Spleen (tissue), 13 donors: ENCODE measurements around the gene TMEM229B. TPM values are rescaled to one million over a fixed set of nuclear protein-coding genes. Genes with fewer than 3 reads are reported as not detected.

Source experiments
- DNase-seq: peaks from one replicate; pipeline ENCODE4 v3.0.0-alpha.2; 2020
- H3K27ac ChIP-seq, 8 donors: fragments of 200-600 bp; sonication (generic) in 7 of 8; 1 replicate in 4 of 8; 2 replicates in 4 of 8; pipeline versions ENCODE4 v1.5.0 to v1.8.0; 2016 to 2021; ENCODE audit warnings: inconsistent platforms in 4 of 8, mild to moderate bottlenecking in 4 of 8, moderate library complexity in 1 of 8
- H3K27me3 ChIP-seq, 7 donors: fragments of 200-600 bp; sonication (generic) in 6 of 7; replicated peaks in 1 of 7; 1 replicate in 4 of 7; 2 replicates in 3 of 7; pipeline versions ENCODE4 v1.5.0 to v1.8.0; 2016 to 2021; ENCODE audit warnings: inconsistent platforms in 3 of 7, mild to moderate bottlenecking in 1 of 7
- H3K36me3 ChIP-seq, 6 donors: fragments of 200-600 bp; sonication (generic) in 5 of 6; 1 replicate in 4 of 6; 2 replicates in 2 of 6; pipeline versions ENCODE4 v1.5.0 to v1.8.0; 2016 to 2021; ENCODE audit warnings: inconsistent platforms in 2 of 6
- H3K4me1 ChIP-seq, 6 donors: fragments of 200-600 bp; sonication (generic) in 5 of 6; 1 replicate in 3 of 6; 2 replicates in 3 of 6; pipeline versions ENCODE4 v1.5.0 to v1.8.0; 2016 to 2021; ENCODE audit warnings: inconsistent platforms in 3 of 6
- H3K4me3 ChIP-seq, 8 donors: fragments of 200-600 bp; sonication (generic) in 7 of 8; 1 replicate in 4 of 8; 2 replicates in 4 of 8; pipeline versions ENCODE4 v1.5.0 to v1.8.0; 2016 to 2021; ENCODE audit warnings: inconsistent platforms in 4 of 8, mild to moderate bottlenecking in 4 of 8, moderate library complexity in 2 of 8
- H3K9me3 ChIP-seq, 8 donors: fragments of 200-600 bp; sonication (generic) in 7 of 8; 1 replicate in 4 of 8; 2 replicates in 4 of 8; pipeline versions ENCODE4 v1.5.0 to v1.8.0; 2016 to 2021; ENCODE audit warnings: inconsistent platforms in 4 of 8
- POLR2A ChIP-seq, 3 donors: fragments of 450-650 bp; IDR thresholded peaks; one replicate each; pipeline ENCODE4 v1.5.1; 2017; ENCODE audit warnings: antibody characterized with exemption in 3 of 3, mild to moderate bottlenecking in 1 of 3
- POLR2AphosphoS5 ChIP-seq, 3 donors: sonication (generic); formaldehyde crosslinking; IDR thresholded peaks; one replicate each; pipeline ENCODE4 v1.5.1; 2017; ENCODE audit warnings: antibody characterized with exemption in 3 of 3
- WGBS, 5 donors: extraction: QIAGEN DNeasy Blood & Tissue Kit in 3 of 5; methylation state at CpG; one replicate each; pipeline versions ENCODE4 v1.1.5 to v1.1.7; 2013 to 2018; 5-methylcytosine and 5-hydroxymethylcytosine counted together
- intact Hi-C: fragments of 100-400 bp; cut with DNase I; formaldehyde crosslinking; loops from one replicate; pipeline ENCODE4 v1.15.0; 2023; ENCODE audit warnings: low total_unique reads
- long read RNA-seq, 2 donors: transcript quantifications; one replicate each; lab custom pipeline, GENCODE V29; 2026
- polyA plus RNA-seq, 3 donors: library from polyadenylated mRNA; stranded (reverse); fragments of 200-250 nt; gene quantifications; one replicate each; pipeline ENCODE4 v1.2.1, GENCODE V29; 2013
- total RNA-seq, 7 donors: library from RNA; depleted of rRNA in 3 of 7; stranded (reverse); fragments of >200 nt in 3 of 7; fragmentation: NEBNext Ultra II Directional in 4 of 7; extraction: Animal tissue kit (Norgen Biotek cat#: 25700) in 4 of 7; gene quantifications; one replicate each; pipeline versions ENCODE4 v1.1.0 to v1.2.1, GENCODE V29; 2016 to 2021
- TF ChIP-seq, protein P1 (sequence below), 11 experiments: fragments of 200-600 bp in 7 of 11; fragments of 450-650 bp in 4 of 11; sonication (generic) in 4 of 11; IDR thresholded peaks in 8 of 11; conservative IDR thresholded peaks in 3 of 11; 1 replicate in 7 of 11; 2 replicates in 4 of 11; pipeline versions ENCODE4 v1.4.0 to v1.8.0; 2016 to 2021; ENCODE audit warnings: antibody characterized with exemption in 11 of 11, inconsistent platforms in 4 of 11, mild to moderate bottlenecking in 1 of 11
- donor health status: healthy with polysubstance abuse.
- donor health status: DM: no; HTN: no; CAD: no; lungs with moderate emphysema.
- donor health status: DM: no; HTN: no; CAD: no.
- donor health status: Bipolar disorder and iron deficiency.
- donor health status: healthy.
- donor health status: DM: no; HTN: no; CAD: no.
- donor health status: DM: yes; HTN: yes; CAD: no.

TMEM229B gene
- total RNA-seq (10 to 100 TPM; 20.1 to 36.0 (median 29.0) TPM), polyA plus RNA-seq (10 to 100 TPM in 1 of 3 donors, 1 to 10 TPM in 2; 3.0 to 10.0 (median 3.4) TPM)
- long read RNA-seq, donor 1, partial matches to known transcripts, result 0 of 1 reads
- long read RNA-seq, donor 1, other reads (novel, unspliced or antisense), result 0 of 1 reads
- long read RNA-seq, donor 2, partial matches to known transcripts, result 0 of 1 reads
- long read RNA-seq, donor 2, other reads (novel, unspliced or antisense), result 0 of 1 reads

DNA sequence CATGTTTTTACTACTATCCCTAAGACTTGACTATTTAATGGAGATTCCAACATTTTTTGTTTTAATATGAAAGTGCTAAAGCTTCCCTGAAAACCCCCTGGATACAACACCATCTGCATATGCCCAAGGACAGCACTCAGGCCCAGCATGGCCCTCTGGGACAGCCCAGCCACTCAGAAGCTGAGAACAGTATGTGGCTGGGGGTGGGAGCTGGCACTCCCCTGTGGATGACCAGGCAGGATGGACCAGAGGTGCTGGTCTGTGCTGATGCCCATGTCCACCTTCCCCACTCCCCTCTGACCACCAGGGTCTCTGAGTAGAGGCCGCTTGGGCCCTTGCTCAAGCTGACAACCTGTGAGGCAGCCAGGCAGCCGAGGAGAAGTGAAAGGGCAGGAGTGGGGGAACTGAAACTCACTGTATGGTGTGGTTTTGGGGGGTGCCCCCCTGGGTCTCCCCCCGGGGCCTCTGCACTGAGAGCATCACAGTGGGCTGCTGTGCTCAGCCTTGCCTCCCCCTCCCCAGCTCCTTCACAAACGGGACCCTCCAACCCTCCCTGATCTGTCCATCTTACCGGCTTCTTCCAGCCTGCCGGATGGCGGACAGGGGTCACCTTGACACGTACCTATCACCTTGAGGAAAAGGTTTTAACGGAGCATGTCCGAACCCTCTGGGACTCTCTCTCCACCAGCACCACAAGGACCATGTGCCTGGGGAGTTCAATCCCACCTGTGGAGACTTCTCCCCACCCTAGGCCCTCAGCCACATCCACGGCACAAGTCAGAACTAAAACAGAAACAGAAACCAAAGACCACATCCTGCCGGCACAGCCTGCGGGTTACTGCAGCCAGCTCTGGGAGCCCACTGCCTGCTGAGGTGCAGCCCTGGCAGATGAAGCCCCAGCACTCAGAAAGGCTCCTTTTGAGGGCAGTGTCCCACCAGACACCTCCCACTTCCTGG, at the start of gene TMEM229B:
Gene TMEM229B, minus strand, starts transcription at position 785 of the 957 bp plus-strand sequence. CDS start 14,798 bp downstream, outside the sequence.
- TF ChIP-seq, protein P1, sequence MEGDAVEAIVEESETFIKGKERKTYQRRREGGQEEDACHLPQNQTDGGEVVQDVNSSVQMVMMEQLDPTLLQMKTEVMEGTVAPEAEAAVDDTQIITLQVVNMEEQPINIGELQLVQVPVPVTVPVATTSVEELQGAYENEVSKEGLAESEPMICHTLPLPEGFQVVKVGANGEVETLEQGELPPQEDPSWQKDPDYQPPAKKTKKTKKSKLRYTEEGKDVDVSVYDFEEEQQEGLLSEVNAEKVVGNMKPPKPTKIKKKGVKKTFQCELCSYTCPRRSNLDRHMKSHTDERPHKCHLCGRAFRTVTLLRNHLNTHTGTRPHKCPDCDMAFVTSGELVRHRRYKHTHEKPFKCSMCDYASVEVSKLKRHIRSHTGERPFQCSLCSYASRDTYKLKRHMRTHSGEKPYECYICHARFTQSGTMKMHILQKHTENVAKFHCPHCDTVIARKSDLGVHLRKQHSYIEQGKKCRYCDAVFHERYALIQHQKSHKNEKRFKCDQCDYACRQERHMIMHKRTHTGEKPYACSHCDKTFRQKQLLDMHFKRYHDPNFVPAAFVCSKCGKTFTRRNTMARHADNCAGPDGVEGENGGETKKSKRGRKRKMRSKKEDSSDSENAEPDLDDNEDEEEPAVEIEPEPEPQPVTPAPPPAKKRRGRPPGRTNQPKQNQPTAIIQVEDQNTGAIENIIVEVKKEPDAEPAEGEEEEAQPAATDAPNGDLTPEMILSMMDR (IDR thresholded peaks at IDR 0.05 in 8 of 11, conservative IDR thresholded peaks at IDR 0.05 in 3 of 11), result no peak
- TF ChIP-seq POLR2AphosphoS5 (IDR thresholded peaks at IDR 0.05) (peak; percentile 72 to 82 (median 79)), POLR2A (IDR thresholded peaks at IDR 0.05) (no peak)
- H3K4me3 ChIP-seq, result peak within 1 kb of the TSS; percentile 22 to 72 (median 49)
- H3K4me1 ChIP-seq, result peaks cover 18 to 96% (median 69%) of the 10 kb centered on the region in 6 donors
- WGBS, 5 donors, result 1 to 8% (median 4%) methylated on average over 13 of the region's 13 CpGs
- no peaks in the 10 kb centered on the region for H3K27me3 ChIP-seq
- peaks cover 0 to 40% (median 19%) of the 10 kb centered on the region in 6 donors for H3K36me3 ChIP-seq
- peak within 1 kb of the TSS; percentile 83 to 94 (median 92) for H3K27ac ChIP-seq
- peak; percentile 94 for DNase-seq
- intact Hi-C loops, result no loop called here
- peaks cover 0 to 7% (median 3%) of the 10 kb centered on the region in 8 donors for H3K9me3 ChIP-seq

- peaks cover 0 to 33% (median 11%) of the 10 kb centered on the region in 7 donors for H3K27me3 ChIP-seq
- intact Hi-C loops, result no loop called here
- no peak overlapping the region for H3K27ac ChIP-seq
- no peaks in the 10 kb centered on the region for H3K36me3 ChIP-seq
- no peak overlapping the region for H3K4me3 ChIP-seq
- 72 to 87% (median 87%) methylated on average over 3 of the region's 3 CpGs for WGBS, 5 donors
- DNase-seq, result no peak
- TF ChIP-seq POLR2AphosphoS5 (IDR thresholded peaks at IDR 0.05) (no peak), POLR2A (IDR thresholded peaks at IDR 0.05) (no peak)
- TF ChIP-seq, protein P1 (IDR thresholded peaks at IDR 0.05 in 8 of 11, conservative IDR thresholded peaks at IDR 0.05 in 3 of 11), result no peak
- H3K9me3 ChIP-seq, result no peaks in the 10 kb centered on the region
- H3K4me1 ChIP-seq, result peaks cover 0 to 24% (median 8%) of the 10 kb centered on the region in 6 donors
Observed at GRCh38 chr14:67537736-67538135, 49.2 kb upstream of the TMEM229B start.

DNA sequence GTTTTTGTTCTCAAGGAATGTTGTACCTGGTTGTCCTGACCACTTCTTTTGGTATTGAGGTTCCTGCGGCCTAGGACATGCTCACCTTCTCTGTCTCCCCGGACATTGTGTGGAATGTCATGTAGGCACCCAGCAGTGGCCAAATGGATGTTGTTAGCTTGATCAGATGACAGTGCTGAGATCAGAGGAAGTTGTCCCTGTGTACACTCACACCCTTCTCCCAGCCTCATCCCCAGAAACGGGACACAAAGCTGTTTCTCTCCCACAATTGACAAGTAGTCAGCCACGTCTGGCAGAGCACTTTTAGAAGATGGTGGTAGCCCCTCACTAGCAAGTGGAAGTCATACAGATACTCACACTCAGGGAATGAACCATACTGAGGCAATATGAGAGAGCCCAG, 47.6 kb upstream of the TMEM229B start:
- DNase-seq, result no peak
- intact Hi-C loops, result no loop called here
- Histone ChIP-seq H3K4me3 (no peak overlapping the region), H3K27ac (no peak overlapping the region), H3K27me3 (peaks cover 0 to 30% (median 13%) of the 10 kb centered on the region in 7 donors), H3K4me1 (peaks cover 0 to 21% (median 14%) of the 10 kb centered on the region in 6 donors), H3K9me3 (no peaks in the 10 kb centered on the region), H3K36me3 (no peaks in the 10 kb centered on the region)
- WGBS, 5 donors, result 78 to 94% (median 81%) methylated on average over 3 to 4 of the region's 4 CpGs
- TF ChIP-seq POLR2A (IDR thresholded peaks at IDR 0.05), result no peak
- TF ChIP-seq, protein P1 (IDR thresholded peaks at IDR 0.05 in 8 of 11, conservative IDR thresholded peaks at IDR 0.05 in 3 of 11), result no peak
- TF ChIP-seq POLR2AphosphoS5 (IDR thresholded peaks at IDR 0.05), result no peak
